M059J (cell line): Measurements from ENCODE around the gene ANKHD1. TPM values are rescaled to one million over a fixed set of nuclear protein-coding genes. Genes with fewer than 3 reads are reported as not detected.

Source experiments
- DNase-seq: peaks from one replicate; pipeline ENCODE4 v3.0.0-alpha.2; 2012; ENCODE audit warnings: low read depth
- total RNA-seq: library from RNA; depleted of rRNA; stranded (reverse); fragments of >200 nt; shearing (Covaris generic); gene quantifications from 2 replicates; pipeline ENCODE4 v1.2.3, GENCODE V29; 2014; rRNA removed

Gene ANKHD1, protein sequence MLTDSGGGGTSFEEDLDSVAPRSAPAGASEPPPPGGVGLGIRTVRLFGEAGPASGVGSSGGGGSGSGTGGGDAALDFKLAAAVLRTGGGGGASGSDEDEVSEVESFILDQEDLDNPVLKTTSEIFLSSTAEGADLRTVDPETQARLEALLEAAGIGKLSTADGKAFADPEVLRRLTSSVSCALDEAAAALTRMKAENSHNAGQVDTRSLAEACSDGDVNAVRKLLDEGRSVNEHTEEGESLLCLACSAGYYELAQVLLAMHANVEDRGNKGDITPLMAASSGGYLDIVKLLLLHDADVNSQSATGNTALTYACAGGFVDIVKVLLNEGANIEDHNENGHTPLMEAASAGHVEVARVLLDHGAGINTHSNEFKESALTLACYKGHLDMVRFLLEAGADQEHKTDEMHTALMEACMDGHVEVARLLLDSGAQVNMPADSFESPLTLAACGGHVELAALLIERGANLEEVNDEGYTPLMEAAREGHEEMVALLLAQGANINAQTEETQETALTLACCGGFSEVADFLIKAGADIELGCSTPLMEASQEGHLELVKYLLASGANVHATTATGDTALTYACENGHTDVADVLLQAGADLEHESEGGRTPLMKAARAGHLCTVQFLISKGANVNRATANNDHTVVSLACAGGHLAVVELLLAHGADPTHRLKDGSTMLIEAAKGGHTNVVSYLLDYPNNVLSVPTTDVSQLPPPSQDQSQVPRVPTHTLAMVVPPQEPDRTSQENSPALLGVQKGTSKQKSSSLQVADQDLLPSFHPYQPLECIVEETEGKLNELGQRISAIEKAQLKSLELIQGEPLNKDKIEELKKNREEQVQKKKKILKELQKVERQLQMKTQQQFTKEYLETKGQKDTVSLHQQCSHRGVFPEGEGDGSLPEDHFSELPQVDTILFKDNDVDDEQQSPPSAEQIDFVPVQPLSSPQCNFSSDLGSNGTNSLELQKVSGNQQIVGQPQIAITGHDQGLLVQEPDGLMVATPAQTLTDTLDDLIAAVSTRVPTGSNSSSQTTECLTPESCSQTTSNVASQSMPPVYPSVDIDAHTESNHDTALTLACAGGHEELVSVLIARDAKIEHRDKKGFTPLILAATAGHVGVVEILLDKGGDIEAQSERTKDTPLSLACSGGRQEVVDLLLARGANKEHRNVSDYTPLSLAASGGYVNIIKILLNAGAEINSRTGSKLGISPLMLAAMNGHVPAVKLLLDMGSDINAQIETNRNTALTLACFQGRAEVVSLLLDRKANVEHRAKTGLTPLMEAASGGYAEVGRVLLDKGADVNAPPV (N-terminal part only)
- total RNA-seq, result 23.9 and 48.5 TPM in 2 replicates

DNA sequence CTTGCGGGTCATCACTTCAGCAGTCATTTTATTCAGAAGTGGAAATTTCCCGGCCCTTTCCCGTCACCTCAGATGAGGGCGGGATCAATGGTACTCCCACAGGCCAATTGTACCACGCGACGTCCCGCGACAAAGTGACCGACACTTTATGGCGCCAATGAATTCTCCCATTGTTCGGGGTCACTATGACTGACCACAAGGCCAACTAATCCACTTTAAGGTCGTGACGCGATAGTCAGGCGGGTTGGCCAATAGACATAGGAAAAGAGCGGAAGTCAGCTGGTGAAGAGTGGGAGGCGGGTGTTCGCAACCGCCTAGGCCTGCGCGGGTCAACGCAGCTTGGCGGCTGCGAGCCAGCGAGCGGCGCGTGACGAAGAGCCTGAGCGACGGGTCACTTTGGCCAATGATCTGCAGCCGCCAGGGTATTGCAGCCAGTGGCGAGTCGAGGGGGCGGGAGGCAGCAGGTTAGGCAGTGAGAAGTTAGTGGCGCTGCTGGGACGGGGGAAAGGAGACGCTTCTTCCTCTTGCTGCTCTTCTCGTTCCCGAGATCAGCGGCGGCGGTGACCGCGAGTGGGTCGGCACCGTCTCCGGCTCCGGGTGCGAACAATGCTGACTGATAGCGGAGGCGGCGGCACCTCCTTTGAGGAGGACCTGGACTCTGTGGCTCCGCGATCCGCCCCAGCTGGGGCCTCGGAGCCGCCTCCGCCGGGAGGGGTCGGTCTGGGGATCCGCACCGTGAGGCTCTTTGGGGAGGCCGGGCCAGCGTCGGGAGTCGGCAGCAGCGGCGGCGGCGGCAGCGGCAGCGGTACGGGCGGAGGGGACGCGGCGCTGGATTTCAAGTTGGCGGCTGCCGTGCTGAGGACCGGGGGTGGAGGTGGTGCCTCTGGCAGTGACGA lies at the start of gene ANKHD1:
Gene ANKHD1 (plus strand): TSS at position 472 of the 896 bp plus-strand sequence. CDS start 135 bp downstream, at position 607.
- peak; percentile 100 for DNase-seq

DNA sequence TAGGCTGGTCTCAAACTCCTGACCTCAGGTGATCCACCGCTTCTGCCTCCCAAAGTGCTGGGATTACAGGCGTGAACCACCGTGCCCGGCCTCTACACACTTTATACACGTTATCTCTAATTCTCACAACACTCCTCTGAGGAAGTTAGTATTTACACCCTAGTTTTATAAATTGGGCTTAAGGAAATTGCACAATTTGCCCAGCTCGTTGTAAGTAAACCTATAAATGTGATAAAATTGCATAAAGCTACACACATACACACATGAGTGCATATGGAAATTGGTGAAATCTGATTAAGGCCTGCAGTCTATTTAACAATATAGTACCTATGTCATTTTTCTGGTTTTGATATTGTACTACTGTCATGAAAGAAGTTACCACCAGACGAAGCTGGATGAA lies 46.1 kb upstream of the ANKHD1 start:
- DNase-seq, result no peak

DNA sequence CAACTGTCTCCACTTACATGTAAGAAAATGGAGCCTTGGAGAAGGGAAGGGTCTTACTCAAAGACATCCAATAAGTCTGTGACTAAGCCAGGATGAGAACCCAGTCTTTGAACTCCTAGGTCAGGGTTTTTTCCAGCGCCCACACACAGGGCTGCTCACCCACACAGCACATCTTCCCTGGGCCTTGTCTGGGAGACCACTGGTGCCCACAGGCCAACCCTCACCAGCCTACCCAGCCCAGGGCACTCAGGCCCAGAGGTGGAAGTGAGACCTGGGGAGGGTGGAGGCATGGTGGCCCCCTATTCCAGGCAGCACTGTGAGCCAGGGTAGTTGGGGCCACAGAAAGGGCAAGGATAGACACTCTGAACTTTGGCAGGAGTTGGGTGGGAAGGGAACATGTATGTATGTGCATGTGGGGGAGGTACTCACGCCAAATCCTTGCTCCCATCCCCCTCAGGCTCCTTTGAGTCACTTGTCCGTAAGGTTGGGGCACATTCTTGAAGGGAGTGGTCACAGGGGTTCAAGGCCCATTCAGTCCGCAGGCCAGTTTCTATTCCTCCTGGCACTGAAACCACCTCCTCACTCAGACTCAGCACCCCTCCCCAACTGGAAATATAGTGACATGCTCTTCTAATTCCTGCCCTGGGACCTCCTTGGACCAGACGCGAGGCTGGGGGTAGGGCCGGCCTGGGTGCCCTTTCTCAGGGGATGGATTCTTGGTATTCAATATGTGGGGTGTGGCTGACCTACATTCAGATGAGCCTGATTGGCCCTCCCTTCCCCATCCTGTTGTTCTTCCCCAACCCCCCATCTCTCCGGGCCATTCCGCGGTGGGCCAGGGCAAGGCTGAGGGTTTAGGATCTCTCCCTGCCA lies 44.5 kb upstream of the ANKHD1 start:
- no peak for DNase-seq

DNA sequence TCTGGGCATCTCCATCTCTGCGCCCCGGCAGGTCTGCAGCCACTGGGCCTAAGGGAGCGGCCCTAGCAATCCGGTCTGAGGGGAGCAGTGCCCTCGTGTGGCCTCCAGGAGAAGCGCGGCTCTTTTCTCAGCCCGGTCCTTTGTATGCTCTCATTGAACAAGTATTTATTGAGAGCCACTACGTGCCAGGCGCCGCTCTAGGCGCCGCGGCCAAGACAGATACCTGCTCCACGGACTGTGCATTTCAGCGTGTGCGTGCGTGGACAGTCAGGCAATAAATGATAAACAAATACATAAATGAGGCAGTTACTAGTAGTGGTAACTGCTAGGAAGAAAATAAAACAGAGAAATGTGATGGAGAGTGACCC lies 43.9 kb upstream of the ANKHD1 start:
- DNase-seq, result peak; percentile 80

DNA sequence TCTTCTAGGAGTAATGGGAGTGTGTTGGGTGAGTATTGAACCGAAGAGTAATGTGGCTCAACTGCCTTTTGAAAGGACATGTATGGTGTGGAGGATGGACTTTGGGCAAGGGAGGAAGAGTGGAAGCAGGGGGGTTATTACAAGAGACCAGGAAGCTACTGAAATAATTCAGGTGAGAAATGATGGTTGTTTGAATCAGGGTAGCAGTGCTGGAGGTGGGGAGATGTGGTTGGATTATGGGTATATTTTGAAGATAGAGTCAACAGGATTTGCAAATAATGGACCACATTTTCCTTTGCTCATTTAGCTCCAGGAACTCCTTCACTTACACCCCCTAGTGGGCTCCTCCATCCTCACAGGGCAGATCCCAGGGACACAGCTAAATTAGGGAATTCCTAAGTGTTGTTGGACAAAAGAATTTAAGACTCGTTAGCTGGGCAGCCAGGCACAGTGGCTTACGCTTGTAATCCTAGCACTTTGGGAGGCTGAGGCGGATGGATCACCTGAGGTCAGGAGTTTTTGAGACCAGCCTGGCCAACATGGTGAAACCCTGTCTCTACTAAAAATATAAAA lies 42.8 kb upstream of the ANKHD1 start:
- DNase-seq, result peak; percentile 46

DNA sequence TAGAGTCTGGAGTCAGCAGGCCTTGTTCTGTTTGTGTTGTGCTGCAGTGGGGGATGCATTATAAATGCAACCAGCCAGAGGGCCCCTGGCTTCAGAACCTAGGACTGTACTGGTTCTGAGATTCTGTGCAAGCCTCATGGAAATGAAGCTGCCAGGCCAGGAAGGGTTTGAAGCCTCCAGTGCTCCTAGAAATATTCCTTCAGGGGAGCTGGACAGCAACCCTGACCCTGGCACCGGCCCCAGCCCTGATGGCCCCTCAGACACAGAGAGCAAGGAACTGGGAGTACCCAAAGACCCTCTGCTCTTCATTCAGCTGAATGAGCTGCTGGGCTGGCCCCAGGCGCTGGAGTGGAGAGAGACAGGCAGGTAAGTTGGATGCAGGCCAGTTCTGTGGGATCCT lies 41.5 kb upstream of the ANKHD1 start, which contains the start of gene SLC4A9:
Gene SLC4A9 (plus strand): TSS at position 94 of the 400 bp plus-strand sequence. CDS start 43 bp downstream, at position 137.
- no peak for DNase-seq

DNA sequence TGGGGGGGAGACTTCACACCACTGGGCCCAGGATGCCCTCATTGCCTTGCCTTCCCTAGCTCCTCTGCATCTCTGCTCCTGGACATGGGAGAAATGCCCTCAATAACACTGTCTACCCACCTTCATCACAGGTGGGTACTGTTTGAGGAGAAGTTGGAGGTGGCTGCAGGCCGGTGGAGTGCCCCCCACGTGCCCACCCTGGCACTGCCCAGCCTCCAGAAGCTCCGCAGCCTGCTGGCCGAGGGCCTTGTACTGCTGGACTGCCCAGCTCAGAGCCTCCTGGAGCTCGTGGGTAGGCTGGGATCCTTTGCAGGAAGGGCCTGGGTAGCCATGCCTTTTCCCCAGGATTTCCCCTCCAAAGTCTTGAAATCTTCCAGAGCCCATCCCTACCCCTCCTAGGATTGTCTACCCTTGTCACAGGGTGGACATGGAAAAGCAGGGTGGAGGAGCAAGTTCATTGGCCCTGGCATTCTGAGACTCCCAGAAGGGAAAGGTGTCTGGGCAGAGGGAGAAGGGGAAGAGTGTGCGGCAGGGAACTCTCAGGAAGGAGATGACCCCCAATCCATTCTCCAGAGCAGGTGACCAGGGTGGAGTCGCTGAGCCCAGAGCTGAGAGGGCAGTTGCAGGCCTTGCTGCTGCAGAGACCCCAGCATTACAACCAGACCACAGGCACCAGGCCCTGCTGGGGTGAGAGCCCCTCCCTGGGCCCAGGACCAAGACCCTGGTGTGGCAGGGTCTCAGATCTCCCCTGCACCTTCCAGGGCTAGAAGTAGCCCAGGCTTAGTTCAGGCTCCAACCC lies 40.8 kb upstream of the ANKHD1 start:
- DNase-seq, result no peak

DNA sequence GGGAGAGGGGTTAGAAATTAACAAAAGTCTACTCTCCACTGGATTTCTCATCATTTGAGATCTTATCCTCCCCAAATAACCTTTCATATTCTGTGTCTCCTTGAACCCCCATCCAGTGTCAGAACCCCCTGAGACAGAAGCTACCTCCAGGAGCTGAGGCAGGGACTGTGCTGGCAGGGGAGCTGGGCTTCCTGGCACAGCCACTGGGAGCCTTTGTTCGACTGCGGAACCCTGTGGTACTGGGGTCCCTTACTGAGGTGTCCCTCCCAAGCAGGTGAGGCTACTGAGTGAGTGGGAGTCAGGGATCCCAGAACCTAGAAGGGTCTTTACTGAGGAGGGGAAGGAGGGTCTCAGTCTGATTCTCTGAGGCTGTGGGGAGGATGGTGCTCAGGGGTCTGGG lies 39.7 kb upstream of the ANKHD1 start:
- no peak for DNase-seq

DNA sequence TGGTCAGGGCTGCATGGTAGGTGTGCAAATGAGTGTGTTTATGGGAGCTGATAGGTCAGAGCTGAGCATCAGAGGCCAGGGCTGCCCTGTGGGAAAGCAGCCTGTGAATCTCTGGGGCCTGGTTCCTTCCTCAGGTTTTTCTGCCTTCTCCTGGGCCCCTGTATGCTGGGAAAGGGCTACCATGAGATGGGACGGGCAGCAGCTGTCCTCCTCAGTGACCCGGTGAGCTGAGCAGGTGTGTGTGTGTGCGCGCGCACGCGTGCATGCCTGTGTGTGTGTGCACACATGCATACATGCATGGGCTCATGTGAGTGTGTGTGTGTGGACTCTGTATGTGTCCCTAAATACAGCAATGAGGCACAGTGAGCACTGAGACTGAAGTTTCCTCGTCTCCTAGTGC lies 39.3 kb upstream of the ANKHD1 start:
- no peak for DNase-seq

DNA sequence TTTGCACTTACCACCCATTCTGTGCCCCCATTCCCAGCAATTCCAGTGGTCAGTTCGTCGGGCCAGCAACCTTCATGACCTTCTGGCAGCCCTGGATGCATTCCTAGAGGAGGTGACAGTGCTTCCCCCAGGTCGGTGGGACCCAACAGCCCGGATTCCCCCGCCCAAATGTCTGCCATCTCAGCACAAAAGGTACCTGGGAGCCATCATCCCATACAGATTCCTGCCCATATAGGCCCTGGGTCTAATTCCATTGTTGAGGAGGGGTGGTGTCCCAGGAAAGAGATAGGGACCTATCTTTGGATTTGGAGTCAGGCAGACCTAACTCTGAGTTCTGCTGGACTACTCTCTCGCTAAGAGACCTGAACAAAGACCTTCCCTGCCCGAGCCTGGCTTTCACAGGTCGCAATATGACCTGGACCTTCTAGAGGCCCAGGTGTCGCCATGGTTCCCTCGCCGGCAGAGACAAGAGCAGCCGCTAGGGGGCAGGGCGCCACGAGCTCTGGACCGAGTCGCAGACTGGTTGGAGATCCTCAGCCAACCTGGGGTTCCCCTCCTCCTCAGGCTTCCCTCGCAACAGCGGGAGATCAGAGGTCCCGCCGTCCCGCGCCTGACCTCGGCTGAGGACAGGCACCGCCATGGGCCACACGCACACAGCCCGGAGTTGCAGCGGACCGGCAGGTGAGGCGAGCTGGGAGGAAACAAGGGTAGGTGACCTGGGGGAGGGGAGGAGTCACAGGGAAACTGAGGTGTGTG lies 38.6 kb upstream of the ANKHD1 start:
- DNase-seq, result peak; percentile 61

DNA sequence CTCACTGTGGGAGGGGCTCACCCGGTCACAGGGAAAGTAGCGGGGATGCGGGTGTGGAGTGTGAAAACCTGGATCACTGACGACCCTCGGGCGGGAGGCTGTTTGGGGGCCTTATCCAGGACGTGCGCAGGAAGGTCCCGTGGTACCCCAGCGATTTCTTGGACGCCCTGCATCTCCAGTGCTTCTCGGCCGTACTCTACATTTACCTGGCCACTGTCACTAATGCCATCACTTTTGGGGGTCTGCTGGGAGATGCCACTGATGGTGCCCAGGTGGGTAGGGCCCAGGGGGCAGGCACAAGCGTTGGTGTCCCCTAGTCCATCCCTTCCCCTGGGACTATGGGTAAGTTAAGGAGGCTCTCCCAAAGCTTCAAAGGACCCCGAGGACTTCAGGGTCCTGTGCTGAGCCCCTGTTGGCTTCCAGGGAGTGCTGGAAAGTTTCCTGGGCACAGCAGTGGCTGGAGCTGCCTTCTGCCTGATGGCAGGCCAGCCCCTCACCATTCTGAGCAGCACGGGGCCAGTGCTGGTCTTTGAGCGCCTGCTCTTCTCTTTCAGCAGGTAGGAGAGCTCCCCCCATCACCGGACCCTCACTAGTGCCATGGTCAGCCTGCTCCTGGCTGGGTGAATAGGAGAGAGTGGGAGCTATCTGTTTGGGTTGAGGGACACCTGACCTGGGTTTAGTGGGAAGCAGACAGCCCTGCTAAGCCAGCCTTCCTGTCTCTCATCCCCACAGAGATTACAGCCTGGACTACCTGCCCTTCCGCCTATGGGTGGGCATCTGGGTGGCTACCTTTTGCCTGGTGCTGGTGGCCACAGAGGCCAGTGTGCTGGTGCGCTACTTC lies 37.8 kb upstream of the ANKHD1 start:
- DNase-seq, result no peak

DNA sequence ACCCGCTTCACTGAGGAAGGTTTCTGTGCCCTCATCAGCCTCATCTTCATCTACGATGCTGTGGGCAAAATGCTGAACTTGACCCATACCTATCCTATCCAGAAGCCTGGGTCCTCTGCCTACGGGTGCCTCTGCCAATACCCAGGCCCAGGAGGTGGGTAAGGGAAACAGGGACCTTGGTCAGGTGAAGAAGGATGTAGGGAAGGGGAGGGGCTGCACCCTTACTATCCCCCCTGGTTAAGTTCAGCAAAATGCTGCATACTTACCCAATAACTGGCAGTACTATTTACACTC lies 37.2 kb upstream of the ANKHD1 start:
- no peak for DNase-seq

DNA sequence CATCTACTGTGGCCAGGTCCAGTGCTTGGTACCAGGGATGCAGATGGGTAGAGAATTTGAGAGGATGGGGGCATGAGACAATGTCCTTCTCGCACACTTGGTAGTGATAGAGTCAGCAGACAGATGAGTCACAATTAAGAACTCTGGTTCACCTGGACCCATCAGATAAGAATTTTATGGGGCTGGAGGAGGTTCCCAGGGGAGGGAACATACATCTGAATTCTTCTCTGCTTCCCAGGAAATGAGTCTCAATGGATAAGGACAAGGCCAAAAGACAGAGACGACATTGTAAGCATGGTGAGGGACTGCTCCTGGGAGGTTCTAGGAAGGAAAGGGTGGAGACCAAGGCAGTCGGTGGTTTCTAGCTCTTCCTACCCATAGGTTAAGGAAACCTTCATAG lies 36.4 kb upstream of the ANKHD1 start:
- DNase-seq, result peak; percentile 56

DNA sequence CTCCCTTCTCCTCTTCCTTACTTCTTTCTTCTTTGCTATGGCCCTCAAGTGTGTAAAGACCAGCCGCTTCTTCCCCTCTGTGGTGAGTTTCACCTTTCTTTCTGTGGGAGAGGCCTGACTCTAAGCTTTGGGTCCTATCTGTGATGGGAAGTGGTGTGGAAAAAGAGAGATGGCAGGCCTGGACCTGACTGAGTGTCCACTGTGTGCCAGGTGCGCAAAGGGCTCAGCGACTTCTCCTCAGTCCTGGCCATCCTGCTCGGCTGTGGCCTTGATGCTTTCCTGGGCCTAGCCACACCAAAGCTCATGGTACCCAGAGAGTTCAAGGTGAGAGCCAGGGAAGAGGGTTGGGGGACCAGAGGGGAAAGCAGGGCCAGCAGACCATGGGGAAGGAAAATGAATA lies 35.7 kb upstream of the ANKHD1 start:
- DNase-seq, result no peak

DNA sequence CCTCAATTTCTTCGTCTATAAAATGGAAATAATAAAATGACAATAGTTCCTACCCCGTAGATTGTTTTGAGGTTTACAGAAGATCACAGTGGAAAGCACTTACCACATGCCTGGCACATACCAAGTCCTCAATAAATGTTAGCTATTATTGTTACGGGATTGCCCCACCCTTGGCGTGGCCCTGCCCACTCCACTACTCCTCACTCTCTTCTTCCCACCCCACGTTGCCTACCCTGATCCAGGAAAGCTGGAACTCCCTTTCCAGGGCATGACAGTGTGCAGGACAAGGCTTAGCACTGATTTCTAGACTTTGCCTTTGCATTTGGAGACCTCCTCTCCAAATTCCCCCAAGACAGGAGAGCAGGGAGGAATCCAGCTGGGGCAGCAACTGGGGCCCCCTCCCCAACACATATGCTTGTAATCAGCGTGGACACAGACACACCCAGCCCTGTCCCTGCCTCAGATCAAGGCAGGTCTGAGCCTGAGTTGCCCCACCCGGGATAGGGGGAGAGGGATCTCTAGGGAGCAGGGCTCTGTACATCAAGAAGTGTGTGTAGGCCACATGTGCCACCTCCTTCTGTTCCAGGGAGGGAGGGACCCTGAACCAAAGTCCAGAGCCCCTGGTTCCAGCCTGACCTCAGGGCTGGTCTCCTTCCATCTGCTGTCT lies 34.9 kb upstream of the ANKHD1 start:
- no peak for DNase-seq

DNA sequence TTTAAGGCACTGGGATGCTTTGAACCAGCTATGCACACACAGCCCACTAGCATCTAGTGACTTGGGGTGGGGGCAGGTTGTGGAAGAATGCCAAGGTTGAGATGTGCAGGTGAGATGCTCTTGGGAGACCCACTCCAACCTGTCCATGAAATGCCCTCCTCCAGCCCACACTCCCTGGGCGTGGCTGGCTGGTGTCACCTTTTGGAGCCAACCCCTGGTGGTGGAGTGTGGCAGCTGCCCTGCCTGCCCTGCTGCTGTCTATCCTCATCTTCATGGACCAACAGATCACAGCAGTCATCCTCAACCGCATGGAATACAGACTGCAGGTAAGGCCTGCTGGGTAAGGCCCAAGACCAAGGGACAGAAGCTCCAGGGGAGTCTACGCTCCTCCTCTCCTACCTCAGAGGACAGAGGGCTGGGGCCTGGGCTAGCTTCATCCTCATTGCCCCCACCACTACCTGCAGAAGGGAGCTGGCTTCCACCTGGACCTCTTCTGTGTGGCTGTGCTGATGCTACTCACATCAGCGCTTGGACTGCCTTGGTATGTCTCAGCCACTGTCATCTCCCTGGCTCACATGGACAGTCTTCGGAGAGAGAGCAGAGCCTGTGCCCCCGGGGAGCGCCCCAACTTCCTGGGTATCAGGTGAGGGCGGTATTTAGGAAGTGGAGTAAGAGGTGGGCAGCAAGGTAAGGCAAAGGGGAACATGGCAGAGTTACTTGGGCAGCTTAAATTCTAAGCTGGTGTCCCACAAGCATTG lies 34.2 kb upstream of the ANKHD1 start:
- DNase-seq, result no peak
